NCI-H2029 (cell line): Measurements from ENCODE around the gene HPRT1.
A peak's percentile ranks its signal among the peaks of the same experiment; 100 is the strongest.
"Not testable (repeated sequence)": the region's sequence is repeated elsewhere in the genome, so short reads cannot be mapped to it uniquely, and the experiment has no call there.

Source experiments
- DNase-seq: peaks from one replicate; lab custom pipeline; 2025; lab: John Stamatoyannopoulos, UW

The HPRT1 gene

GRCh38 chrX:134460005-134460861 lies at the start of gene HPRT1:
HPRT1 (plus strand) TSS chrX:134460165; CDS start chrX:134460312, 147 bp downstream.
- peak; percentile 61 for DNase-seq

DNA sequence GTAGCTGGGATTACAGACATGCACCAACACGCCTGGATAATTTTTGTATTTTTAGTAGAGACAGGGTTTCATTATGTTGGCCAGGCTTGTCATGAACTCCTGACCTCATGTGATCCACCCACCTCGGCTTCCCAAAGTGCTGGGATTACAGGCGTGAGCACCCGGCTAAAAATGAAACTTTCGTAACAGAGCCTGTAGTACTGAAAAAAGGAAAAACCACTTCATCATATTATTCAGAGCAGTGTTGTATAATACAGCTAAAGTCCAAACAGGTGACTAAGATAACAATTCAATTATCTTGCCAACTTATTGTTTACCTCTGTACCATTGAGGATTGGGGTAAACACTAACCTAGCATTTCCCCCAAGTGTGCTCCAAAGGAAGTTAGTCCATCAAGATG lies 43.9 kb upstream of the HPRT1 start:
- no peak for DNase-seq

DNA sequence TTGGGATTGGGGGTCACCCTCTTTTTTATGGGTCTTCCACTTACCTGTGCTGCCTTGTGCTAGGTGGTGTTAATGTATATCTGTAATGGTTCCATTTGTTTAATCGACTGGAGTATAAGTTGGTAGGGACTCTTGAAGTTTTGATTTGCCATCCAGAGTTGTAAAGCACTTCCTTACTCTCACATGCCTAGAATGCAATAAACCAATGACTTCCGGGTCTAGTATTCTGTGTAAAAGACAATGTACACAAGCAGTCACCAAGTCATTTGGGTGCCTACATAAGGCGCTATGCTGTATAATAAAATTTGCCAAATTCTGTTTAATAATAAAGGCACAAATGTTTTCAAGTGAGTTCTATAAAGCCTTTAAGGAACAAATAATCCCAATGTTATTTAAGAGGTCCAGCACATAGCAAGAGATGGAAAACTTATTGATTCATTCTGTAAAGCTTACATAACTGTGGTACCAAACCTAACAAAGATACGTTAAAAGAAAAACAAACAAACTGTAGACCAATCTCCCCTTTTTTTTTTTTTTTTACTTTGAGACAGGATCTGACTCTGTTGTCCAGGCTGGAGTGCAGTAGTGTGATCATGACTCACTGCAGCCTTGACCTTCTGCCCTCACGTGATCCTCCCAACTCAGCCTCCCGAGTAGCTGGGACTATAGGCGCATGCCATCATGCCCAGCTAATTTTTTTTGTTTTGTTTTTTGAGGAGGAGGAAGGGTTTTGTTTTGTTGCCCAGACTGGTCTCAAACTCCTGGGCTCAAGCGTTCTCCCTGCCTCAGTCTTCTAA lies 41.5 kb upstream of the HPRT1 start:
- DNase-seq: no peak

- no peak for DNase-seq
Measured at GRCh38 chrX:134419784-134420183, 40.2 kb upstream of the HPRT1 start.

DNA sequence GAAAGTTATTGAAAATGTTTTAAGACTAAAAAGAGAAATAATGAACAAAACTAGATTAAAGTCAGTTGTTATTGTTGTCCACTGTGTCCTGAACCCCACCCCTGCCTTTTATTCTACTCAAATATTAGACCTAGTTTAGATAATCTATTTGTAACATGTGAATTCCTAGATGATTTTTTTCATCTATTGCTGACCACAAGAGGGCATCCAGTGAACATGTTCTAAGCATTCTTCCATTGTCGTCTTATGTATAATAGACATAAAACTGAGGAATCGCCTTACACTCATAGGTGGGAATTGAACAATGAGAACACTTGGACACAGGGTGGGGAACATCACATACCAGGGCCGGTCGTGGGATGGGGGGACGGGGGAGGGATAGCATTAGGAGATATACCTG lies 36.4 kb upstream of the HPRT1 start:
- no peak for DNase-seq

- no peak for DNase-seq
Measured at GRCh38 chrX:134426281-134426680, 33.7 kb upstream of the HPRT1 start.

- no peak for DNase-seq
Measured at GRCh38 chrX:134431894-134432293, 28.1 kb upstream of the HPRT1 start.

DNA sequence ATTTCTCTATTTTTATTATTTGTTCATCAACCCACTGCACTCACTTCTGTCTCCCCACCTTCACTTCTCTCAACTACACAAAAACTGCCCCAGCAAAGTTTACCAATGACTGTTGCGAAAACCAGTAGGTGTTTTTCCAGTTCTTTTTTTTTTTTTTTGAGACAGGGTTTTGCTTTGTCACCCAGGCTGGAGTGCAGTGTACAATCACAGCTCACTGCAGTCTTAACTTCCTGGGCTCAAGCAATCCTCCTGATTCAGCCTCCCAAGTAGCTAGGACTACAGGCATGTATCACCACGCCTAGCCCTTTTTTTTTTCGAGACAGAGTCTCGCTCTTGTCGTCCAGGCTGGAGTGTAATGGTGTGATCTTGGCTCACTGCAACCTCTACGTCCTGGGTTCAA lies 24.1 kb upstream of the HPRT1 start:
- no peak for DNase-seq

DNA sequence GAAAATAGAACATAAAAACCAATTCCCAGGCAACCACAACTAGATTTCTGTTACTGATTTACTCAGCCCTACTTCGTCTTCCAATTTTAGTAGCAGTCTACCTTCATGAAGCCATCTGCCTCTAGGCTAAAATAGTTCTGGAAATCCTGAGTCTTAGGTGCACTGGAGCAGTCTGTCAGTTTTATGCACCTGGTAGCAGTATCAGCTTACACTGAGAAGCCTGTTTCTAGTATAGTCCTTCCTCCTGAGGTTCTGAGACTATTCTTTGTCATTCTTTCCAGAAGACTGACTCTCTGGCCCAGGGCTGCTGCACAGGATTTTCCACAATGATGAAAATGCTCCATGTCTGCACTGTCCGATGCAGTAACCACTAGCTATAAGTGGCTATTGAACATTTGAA lies 16.9 kb upstream of the HPRT1 start:
- no peak for DNase-seq

DNA sequence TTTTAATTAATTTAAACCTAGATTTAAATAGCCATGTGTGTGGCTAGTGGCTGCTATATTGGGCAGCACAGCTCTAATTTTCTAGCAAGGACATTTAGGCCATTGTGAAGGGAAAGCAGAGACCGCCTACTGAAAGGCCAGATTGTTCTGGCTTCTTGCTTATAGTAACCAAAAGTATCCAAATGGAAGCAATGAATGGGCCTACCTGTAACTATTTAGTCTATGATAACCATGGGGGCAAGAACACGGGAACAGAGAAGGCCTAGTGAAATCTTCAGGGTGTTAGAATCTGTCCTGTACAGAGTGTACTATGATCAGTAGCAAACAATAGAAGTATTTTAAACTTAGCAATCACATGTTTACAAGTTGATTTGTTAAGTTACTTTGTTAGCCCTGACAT lies 16.5 kb upstream of the HPRT1 start:
- no peak for DNase-seq

DNA sequence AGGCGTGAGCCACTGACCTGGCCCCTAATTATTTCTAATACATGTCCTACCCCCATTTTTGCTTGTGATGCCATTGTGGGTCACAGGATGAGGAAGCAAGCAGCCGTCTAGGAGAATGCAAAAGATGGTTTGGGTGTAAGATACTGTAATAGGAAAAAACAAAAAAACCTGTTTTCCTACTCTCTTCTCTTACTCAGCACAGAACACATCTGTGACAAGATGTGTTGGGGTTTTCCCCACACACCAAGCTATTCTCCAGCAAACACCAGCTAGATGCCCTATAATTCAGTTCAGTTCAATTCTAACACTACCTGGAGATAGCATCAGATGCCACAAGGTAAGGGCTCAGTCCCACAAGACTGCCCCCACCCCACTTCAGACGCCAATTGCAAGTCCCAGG lies 15.3 kb upstream of the HPRT1 start:
- no peak for DNase-seq

DNA sequence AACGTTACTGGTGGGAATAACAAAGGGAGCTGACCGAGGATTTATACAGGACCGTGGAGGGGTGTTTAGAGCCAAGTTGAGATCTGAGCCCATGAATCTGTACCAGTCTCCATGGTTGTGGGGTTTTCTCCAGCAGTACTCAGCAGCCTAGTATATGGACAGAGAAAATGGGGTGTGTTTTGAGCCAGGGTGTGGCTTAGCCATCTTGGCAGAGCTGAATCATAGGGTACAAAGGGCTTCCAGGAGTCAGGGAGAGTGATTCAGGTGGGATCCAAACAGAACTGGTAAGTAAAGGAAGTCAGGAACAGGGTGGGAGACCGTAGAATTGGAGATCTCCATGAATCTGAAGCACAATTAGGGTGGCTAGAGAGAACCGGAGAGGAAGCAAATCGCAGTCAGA lies 7.4 kb upstream of the HPRT1 start:
- no peak for DNase-seq

- no peak for DNase-seq
Measured at GRCh38 chrX:134453631-134454030, 6.3 kb upstream of the HPRT1 start.

GRCh38 chrX:134454506-134454905 lies 5.5 kb upstream of the HPRT1 start:
- DNase-seq: no peak

- DNase-seq: no peak
Measured at GRCh38 chrX:134457708-134458107, 2.3 kb upstream of the HPRT1 start.

DNA sequence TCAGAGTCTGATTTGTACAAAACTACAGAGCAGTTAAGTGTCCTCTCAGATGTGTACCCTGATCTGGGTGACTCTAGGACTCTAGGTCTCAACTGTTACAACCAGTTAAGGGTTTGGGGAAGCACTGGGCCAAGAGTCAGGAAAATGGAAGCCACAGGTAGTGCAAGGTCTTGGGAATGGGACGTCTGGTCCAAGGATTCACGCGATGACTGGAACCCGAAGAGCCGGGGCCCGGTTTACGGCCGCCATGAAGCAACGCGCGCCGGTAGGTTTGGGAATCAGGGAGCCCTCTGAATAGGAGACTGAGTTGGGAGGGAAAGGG lies 321 bp upstream of the HPRT1 start:
- DNase-seq: no peak

GRCh38 chrX:134460862-134461220 lies 876 bp downstream of the HPRT1 start:
- DNase-seq: no peak

DNA sequence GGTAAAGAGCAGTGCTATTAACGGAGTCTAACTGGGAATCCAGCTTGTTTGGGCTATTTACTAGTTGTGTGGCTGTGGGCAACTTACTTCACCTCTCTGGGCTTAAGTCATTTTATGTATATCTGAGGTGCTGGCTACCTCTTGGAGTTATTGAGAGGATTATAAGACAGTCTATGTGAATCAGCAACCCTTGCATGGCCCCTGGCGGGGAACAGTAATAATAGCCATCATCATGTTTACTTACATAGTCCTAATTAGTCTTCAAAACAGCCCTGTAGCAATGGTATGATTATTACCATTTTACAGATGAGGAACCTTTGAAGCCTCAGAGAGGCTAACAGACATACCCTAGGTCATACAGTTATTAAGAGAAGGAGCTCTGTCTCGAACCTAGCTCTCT lies 1.5 kb downstream of the HPRT1 start:
- DNase-seq: no peak

DNA sequence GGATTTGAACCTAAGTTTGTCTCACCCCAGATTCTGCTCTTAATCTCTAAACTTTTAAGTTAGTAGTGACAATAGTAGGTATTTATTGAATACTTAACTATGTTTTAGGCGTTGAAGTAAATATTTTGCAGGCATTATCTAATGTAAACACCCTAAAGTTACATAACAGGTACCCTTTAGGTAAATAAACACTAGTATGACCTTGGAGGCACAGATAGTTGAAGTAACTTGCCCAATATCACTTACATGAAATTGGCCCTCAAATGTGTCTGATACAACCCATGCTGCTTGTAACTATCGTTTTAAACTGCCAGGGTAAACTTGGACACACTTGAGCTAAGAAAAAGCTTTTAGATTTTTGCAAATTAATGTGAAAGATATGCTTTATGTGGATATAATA lies 3.0 kb downstream of the HPRT1 start:
- DNase-seq: no peak

DNA sequence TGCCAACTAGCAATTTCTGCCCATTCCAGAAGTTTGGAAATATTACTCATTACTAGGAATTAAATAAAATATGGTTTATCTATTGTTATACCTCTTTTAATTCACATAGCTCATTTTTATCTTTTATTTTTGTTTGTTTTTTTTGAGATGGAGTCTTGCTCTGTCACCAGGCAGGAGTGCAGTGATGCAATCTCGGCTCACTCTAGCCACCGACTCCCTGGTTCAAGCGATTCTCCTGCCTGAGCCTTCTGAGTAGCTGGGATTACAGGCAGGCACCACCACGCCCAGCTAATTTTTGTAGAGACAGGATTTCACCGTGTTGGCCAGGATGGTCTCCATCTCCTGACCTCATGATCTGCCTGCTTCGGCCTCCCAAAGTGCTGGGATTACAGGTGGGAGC lies 4.5 kb downstream of the HPRT1 start:
- not testable (repeated sequence) for DNase-seq

DNA sequence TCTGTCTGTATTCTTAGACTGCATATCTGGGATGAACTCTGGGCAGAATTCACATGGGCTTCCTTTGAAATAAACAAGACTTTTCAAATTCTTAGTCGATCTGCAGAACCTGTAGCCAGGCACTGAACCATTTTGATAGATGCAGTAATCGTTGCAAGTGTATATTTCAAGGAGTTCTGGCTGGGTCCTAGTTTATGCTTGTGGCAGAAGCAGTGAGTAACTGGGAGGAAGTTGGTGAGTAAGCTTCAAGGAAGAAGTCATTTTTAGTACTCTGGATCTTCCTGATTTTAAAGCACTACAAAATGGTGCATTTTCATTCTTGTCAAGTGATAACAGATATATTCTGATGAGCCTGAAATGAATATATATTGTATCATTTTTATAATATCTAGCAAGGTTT lies 9.5 kb downstream of the HPRT1 start:
- DNase-seq: no peak

DNA sequence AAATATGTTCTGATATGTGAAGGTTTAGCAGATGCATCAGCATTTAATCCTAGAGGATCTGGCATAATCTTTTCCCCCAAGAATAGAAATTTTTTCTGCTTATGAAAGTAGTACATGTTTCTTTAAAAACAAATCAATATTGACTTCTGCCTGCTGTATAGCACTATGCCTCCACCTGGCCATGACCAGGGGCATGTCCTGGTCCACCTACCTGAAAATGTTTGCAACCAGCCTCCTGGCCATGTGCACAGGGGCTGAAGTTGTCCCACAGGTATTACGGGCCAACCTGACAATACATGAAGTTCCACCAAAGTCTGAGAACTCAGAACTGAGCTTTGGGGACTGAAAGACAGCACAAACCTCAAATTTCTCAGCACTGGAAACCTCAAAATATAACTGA lies 10.0 kb downstream of the HPRT1 start:
- no peak for DNase-seq

- no peak for DNase-seq
Measured at GRCh38 chrX:134472041-134472440, 12.1 kb downstream of the HPRT1 start.

DNA sequence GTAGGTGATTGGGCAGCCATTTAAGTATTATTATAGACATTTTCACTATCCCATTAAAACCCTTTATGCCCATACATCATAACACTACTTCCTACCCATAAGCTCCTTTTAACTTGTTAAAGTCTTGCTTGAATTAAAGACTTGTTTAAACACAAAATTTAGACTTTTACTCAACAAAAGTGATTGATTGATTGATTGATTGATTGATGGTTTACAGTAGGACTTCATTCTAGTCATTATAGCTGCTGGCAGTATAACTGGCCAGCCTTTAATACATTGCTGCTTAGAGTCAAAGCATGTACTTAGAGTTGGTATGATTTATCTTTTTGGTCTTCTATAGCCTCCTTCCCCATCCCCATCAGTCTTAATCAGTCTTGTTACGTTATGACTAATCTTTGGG lies 16.3 kb downstream of the HPRT1 start:
- no peak for DNase-seq
